Activated T-helper 17 cell treated with anti-CD3 and anti-CD28 coated beads, Interleukin-2, amount 50 U/mL, for 72 hours (primary cell): ENCODE measurements around the gene CLDN5. TPM values are rescaled to one million over a fixed set of nuclear protein-coding genes. Genes with fewer than 3 reads are reported as not detected.
"Not testable (repeated sequence)": the region's sequence is repeated elsewhere in the genome, so short reads cannot be mapped to it uniquely, and the experiment has no call there.

Experiments
- ATAC-seq: fragments of 150-1000 bp; cut with Tn5 transposase; replicated peaks from 2 replicates; pipeline ENCODE4 v1.10.0; 2021; ENCODE audit warnings: mild to moderate bottlenecking, moderate library complexity
- H3K27ac Mint-ChIP-seq: one replicate; pipeline ENCODE4 v1.8.0; 2022; ENCODE audit warnings: mixed read lengths
- H3K27me3 Mint-ChIP-seq: one replicate; pipeline ENCODE4 v1.8.0; 2022; ENCODE audit warnings: mixed read lengths
- H3K36me3 Mint-ChIP-seq: one replicate; pipeline ENCODE4 v1.8.0; 2022; ENCODE audit warnings: low read depth, mild to moderate bottlenecking, mixed read lengths
- H3K4me1 Mint-ChIP-seq: one replicate; pipeline ENCODE4 v1.8.0; 2022; ENCODE audit warnings: mixed read lengths
- H3K4me3 Mint-ChIP-seq: one replicate; pipeline ENCODE4 v1.8.0; 2022; ENCODE audit warnings: mild to moderate bottlenecking, mixed read lengths
- H3K9me3 Mint-ChIP-seq: one replicate; pipeline ENCODE4 v1.8.0; 2022; ENCODE audit warnings: mixed read lengths
- total RNA-seq, 2 donors: library from RNA; stranded (reverse); gene quantifications; one replicate each; pipeline ENCODE4 v1.2.3, GENCODE V29; 2022

CLDN5 gene
- total RNA-seq, 2 donors from 2014 or later, result 0.13 TPM; not detected in 1

DNA sequence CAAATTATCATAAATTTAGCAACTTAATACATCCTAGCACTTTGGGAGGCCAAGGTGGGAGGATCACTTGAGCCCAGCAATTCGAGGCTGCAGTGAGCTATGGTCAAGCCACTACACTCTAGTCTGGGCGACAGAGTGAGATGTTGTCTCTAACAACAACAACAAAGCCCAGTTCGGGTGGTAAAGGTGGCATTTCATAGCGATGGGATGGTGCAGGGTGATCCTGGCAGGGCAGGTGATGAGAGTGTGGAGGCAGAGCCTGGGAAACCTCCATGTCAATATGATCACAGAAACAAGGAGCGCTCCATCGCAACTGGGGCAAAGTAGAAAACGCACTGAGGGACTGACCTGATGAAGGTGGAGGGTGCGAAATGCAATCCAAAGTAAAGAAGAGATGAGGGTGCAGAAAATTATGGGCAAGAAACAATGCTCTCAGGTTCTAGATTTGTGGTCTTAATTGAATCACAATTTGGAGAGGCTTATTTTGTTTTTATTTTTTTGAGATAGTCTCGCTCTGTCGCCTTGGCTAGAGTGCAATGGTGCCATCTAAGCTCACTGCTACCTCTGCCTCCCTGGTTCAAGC lies 32.8 kb upstream of the CLDN5 start:
- H3K9me3 Mint-ChIP-seq, result no peaks in the 10 kb centered on the region
- no peak for ATAC-seq
- H3K36me3 Mint-ChIP-seq, result no peaks in the 10 kb centered on the region
- no peak overlapping the region for H3K4me3 Mint-ChIP-seq
- H3K27ac Mint-ChIP-seq, result no peak overlapping the region
- no peaks in the 10 kb centered on the region for H3K4me1 Mint-ChIP-seq
- H3K27me3 Mint-ChIP-seq, result no peaks in the 10 kb centered on the region

DNA sequence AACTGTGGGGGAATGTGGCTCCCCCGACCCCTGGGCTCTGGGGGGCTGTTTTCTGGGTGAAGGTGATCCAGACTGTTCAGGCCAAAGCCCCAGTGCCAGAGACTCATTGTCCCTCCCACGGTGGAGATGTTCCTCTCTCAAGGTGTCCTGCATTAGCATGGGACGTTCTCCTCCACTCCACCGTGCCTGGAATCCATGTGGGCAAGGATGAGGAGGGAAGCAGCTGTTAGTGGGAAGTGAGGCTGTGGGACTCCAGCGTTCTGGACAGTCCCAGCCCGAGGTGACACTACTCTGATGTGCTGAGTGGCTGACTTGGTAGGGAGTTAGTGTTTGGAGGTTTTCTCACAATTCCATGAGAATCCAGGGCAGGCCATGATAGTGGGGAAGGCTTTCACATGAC lies 31.4 kb upstream of the CLDN5 start:
- Mint-ChIP-seq H3K4me1 (no peaks in the 10 kb centered on the region), H3K36me3 (no peaks in the 10 kb centered on the region), H3K27me3 (no peaks in the 10 kb centered on the region), H3K4me3 (no peak overlapping the region), H3K9me3 (no peaks in the 10 kb centered on the region), H3K27ac (no peak overlapping the region)
- no peak for ATAC-seq

DNA sequence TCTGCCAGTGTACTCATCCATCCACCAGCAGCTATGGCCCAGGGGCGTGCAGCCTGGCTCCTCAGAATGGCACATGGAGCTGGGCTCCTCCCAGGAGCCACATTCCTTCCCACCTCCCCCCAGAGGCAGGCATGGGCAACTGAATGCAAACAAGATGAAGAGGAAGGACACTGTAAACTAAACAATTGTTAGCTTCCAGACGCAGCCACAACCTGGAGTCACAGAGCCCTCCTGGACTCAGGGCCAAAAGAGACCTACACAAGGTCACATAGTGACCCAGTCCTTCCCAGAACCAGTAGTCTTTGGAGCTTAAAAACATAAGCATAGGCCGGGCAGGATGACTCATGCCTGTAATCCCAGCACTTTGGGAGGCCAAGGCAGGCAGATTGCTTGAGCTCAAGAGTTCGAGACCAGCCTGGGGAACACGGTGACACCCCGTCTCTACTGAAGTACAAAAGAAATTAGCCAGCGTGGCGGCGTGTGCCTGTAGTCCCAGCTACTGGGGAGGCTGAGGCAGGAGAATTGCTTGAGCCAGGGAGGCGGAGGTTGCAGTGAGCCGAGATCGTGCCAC lies 30.7 kb upstream of the CLDN5 start:
- Mint-ChIP-seq H3K36me3 (no peaks in the 10 kb centered on the region), H3K4me3 (no peak overlapping the region), H3K4me1 (no peaks in the 10 kb centered on the region), H3K27ac (no peak overlapping the region), H3K9me3 (no peaks in the 10 kb centered on the region), H3K27me3 (no peaks in the 10 kb centered on the region)
- ATAC-seq, result no peak

- H3K9me3 Mint-ChIP-seq, result no peaks in the 10 kb centered on the region
- H3K27ac Mint-ChIP-seq, result no peak overlapping the region
- no peak overlapping the region for H3K4me3 Mint-ChIP-seq
- no peaks in the 10 kb centered on the region for H3K36me3 Mint-ChIP-seq
- H3K4me1 Mint-ChIP-seq, result no peaks in the 10 kb centered on the region
- no peaks in the 10 kb centered on the region for H3K27me3 Mint-ChIP-seq
- no peak for ATAC-seq
Observed at GRCh38 chr22:19553201-19553600, 29.0 kb upstream of the CLDN5 start.

DNA sequence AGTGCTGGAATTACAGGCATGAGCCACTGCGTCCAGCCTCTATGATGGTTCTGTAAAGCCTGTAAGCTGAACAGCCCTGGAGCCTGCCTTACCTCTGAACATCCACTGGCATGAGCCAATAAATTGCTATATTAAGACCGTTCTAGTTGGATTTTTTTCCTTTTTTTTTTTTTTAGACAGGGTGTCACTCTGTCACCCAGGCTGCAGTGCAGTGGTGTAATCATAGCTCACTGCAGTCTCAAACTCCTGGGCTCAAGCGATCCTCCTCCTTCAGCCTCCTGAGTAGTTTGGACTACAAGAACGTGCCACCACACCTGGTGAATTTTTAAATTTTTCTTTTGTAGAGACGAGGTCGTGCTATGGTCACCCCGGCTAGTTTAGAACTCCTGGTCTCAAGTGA lies 26.2 kb upstream of the CLDN5 start:
- Mint-ChIP-seq H3K36me3 (no peaks in the 10 kb centered on the region), H3K4me3 (no peak overlapping the region), H3K4me1 (no peaks in the 10 kb centered on the region), H3K9me3 (no peaks in the 10 kb centered on the region), H3K27ac (no peak overlapping the region), H3K27me3 (no peaks in the 10 kb centered on the region)
- ATAC-seq, result no peak

GRCh38 chr22:19549428-19549827 lies 25.2 kb upstream of the CLDN5 start:
- no peak overlapping the region for H3K27ac Mint-ChIP-seq
- H3K27me3 Mint-ChIP-seq, result no peaks in the 10 kb centered on the region
- no peaks in the 10 kb centered on the region for H3K4me1 Mint-ChIP-seq
- no peaks in the 10 kb centered on the region for H3K9me3 Mint-ChIP-seq
- H3K4me3 Mint-ChIP-seq, result no peak overlapping the region
- ATAC-seq, result no peak
- no peaks in the 10 kb centered on the region for H3K36me3 Mint-ChIP-seq

GRCh38 chr22:19548964-19549363 lies 24.8 kb upstream of the CLDN5 start:
- H3K27ac Mint-ChIP-seq, result no peak overlapping the region
- no peaks in the 10 kb centered on the region for H3K9me3 Mint-ChIP-seq
- H3K4me3 Mint-ChIP-seq, result no peak overlapping the region
- H3K27me3 Mint-ChIP-seq, result no peaks in the 10 kb centered on the region
- peak; percentile 34 for ATAC-seq
- no peaks in the 10 kb centered on the region for H3K4me1 Mint-ChIP-seq
- no peaks in the 10 kb centered on the region for H3K36me3 Mint-ChIP-seq

GRCh38 chr22:19548427-19548826 lies 24.2 kb upstream of the CLDN5 start:
- not testable (repeated sequence) for H3K27me3 Mint-ChIP-seq, H3K36me3 Mint-ChIP-seq, H3K9me3 Mint-ChIP-seq

GRCh38 chr22:19547620-19548019 lies 23.4 kb upstream of the CLDN5 start:
- peaks cover 3% of the 10 kb centered on the region for H3K27me3 Mint-ChIP-seq
- ATAC-seq, result no peak
- no peaks in the 10 kb centered on the region for H3K9me3 Mint-ChIP-seq
- no peaks in the 10 kb centered on the region for H3K36me3 Mint-ChIP-seq
- no peak overlapping the region for H3K4me3 Mint-ChIP-seq
- H3K4me1 Mint-ChIP-seq, result no peaks in the 10 kb centered on the region
- no peak overlapping the region for H3K27ac Mint-ChIP-seq

More at GRCh38 chr22:19548427-19548826, 24.2 kb upstream of the CLDN5 start:
- not testable (repeated sequence) for ATAC-seq, H3K4me3 Mint-ChIP-seq, H3K27ac Mint-ChIP-seq, H3K4me1 Mint-ChIP-seq

DNA sequence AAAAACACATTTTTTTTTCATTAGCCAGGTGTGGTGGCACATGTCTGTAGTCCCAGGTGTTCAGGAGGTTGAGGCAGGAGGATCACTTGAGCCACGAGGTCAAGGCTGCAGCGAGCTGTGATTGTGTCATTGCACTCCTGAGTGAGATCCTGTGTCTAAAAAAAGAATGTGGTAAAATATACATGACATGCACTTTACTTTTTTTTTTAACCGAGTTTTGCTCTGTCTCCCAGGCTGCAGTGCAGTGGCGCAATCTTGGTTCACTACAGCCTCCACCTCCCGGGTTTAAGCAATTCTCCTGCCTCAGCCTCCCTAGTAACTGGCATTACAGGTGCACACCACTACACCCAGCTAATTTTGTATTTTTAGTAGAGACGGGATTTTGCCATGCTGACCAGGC lies 22.5 kb upstream of the CLDN5 start:
- Mint-ChIP-seq H3K27ac (no peak overlapping the region), H3K4me3 (no peak overlapping the region), H3K9me3 (no peaks in the 10 kb centered on the region), H3K27me3 (peaks cover 3% of the 10 kb centered on the region), H3K4me1 (no peaks in the 10 kb centered on the region), H3K36me3 (no peaks in the 10 kb centered on the region)
- no peak for ATAC-seq

GRCh38 chr22:19545935-19546207 lies 21.7 kb upstream of the CLDN5 start:
- Mint-ChIP-seq H3K4me1 (no peaks in the 10 kb centered on the region), H3K9me3 (no peaks in the 10 kb centered on the region), H3K27me3 (peaks cover 3% of the 10 kb centered on the region), H3K36me3 (no peaks in the 10 kb centered on the region), H3K4me3 (no peak overlapping the region), H3K27ac (no peak overlapping the region)
- no peak for ATAC-seq

- Mint-ChIP-seq H3K4me1 (no peaks in the 10 kb centered on the region), H3K9me3 (no peaks in the 10 kb centered on the region), H3K36me3 (no peaks in the 10 kb centered on the region), H3K27me3 (peaks cover 3% of the 10 kb centered on the region), H3K27ac (no peak overlapping the region), H3K4me3 (no peak overlapping the region)
- ATAC-seq, result no peak
Observed at GRCh38 chr22:19543970-19544708, 19.9 kb upstream of the CLDN5 start.

GRCh38 chr22:19540394-19540793 lies 16.2 kb upstream of the CLDN5 start:
- Mint-ChIP-seq H3K36me3 (no peaks in the 10 kb centered on the region), H3K9me3 (no peaks in the 10 kb centered on the region)
- ATAC-seq, result no peak

DNA sequence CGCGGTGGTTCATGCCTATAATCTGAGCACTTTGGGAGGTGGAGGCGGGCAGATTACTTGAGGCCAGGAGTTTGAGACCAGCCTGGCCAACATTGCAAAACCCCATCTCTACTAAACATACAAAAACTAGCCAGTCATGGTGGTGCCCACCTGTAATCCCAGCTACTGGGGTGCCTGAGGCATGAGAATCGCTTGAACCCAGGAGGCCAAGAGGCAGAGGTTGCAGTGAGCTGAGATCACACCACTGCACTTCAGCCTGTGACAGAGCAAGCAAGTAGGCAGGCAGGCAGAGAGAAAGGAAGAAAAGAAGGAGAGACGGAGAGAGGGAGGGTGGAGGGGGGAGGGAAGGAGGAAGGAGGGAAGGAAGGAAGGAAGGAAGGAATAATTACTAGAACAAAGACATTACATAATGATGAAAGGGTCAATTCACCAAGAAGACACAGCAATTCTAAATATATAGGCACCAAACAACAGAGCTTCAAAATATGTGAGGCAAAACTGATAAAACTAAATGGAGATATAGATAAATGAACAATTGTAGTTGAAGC lies 13.8 kb upstream of the CLDN5 start:
- no peak overlapping the region for H3K27ac Mint-ChIP-seq
- H3K36me3 Mint-ChIP-seq, result no peaks in the 10 kb centered on the region
- no peak for ATAC-seq
- H3K4me1 Mint-ChIP-seq, result no peaks in the 10 kb centered on the region
- H3K27me3 Mint-ChIP-seq, result peaks cover 4% of the 10 kb centered on the region
- no peak overlapping the region for H3K4me3 Mint-ChIP-seq
- H3K9me3 Mint-ChIP-seq, result no peaks in the 10 kb centered on the region

More at GRCh38 chr22:19540394-19540793, 16.2 kb upstream of the CLDN5 start:
- Mint-ChIP-seq H3K27ac (no peak overlapping the region), H3K4me1 (no peaks in the 10 kb centered on the region), H3K27me3 (peaks cover 3% of the 10 kb centered on the region), H3K4me3 (no peak overlapping the region)

DNA sequence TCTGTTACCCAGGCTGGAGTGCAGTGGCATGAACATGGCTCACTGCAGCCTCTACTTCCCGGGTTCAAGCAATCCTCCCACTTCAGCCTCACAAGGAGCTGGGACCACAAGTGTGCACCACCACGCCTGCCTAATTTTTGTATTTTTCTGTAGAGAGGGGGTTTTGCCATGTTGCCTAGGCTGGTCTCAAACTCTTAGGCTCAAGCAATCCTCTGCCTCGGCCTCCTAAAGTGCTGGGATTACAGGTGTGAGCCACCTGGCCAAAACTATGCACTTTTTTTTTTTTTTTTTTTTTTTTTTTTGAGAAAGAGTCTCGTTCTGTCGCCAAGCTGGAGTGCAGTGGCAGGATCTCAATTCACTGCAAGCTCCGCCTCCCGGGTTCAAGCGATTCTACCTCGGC lies 12.4 kb upstream of the CLDN5 start:
- Mint-ChIP-seq H3K4me1 (no peaks in the 10 kb centered on the region), H3K27ac (no peak overlapping the region), H3K4me3 (no peak overlapping the region), H3K36me3 (no peaks in the 10 kb centered on the region), H3K9me3 (no peaks in the 10 kb centered on the region), H3K27me3 (peaks cover 4% of the 10 kb centered on the region)
- ATAC-seq, result no peak
